ENCODE results near the gene NEURL1.

DNA sequence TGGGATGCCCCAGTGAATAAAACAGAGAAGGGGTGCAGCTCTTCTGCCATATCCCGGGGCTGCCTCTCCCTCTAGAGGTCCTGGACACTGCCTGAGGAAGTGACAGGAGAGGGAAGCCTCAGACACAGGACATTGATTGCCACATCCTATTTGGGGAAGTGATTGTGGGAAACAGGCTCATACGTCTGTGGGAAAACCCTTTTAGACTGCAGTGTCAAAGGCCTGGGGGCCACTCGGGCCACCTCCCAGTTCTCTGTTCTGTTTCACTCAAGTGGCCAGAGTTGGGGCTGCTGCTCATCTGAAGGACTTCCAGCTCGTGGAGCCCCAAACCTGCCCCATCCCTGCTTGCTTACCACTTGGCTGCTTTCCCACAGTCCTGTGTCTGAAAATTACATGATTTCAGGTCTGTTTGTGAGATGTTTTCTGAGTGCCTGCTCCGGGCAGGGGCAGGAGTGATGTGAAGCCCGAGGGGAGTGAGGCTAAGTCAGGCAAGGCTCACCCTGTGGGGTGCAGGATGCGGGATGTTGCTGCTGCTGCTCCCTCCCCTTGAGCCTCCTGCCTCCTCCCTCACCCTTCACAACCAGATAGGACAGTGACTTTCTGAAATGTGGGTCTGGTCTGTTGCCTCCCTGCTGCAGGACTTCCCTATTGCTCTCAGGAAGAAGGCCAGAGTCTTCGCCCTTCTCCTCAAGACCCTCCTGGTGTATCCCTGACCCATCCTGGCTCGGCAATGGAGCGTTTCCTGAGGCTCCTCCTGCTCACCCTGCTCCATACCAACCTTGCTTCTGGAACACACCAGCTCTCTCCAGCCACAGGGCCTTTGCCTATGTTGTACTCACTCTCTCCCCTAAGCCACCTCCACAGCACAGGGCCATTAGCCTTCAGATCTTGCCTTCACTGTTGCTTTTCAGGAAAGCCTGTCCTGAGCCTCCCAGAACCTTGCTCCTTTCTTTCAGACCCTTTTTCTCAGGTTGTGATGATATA, 58.4 kb downstream of the NEURL1 start:
- no peak for TF ChIP-seq ZNF274 (IDR thresholded peaks at IDR 0.05; ENCODE audit: low read depth, low read length)
- TF ChIP-seq YY1 (IDR thresholded peaks at IDR 0.05; ENCODE audit: insufficient read depth, insufficient read length), result no peak
